H9 (cell line): ENCODE results near the gene CISD3. TPM values are rescaled to one million over a fixed set of nuclear protein-coding genes. Genes with fewer than 3 reads are reported as not detected.

Experiments
- DNase-seq: peaks from one replicate; pipeline ENCODE4 v3.0.0-alpha.2; 2017
- H2AFZ ChIP-seq: one replicate; pipeline ENCODE4 v1.6.1; 2013; ENCODE audit warnings: mild to moderate bottlenecking, low read length, control low read depth, moderate library complexity
- H2AK5ac ChIP-seq: 2 replicates; pipeline ENCODE4 v1.6.1; 2013; ENCODE audit warnings: low read length, control low read depth, mixed read lengths; ENCODE audit not compliant: insufficient read length
- H2BK120ac ChIP-seq: one replicate; pipeline ENCODE4 v1.6.1; 2013; ENCODE audit warnings: low read depth, mild to moderate bottlenecking, low read length, control low read depth, inconsistent platforms; ENCODE audit not compliant: poor library complexity, severe bottlenecking
- H2BK12ac ChIP-seq: 2 replicates; pipeline ENCODE4 v1.6.1; 2013; ENCODE audit warnings: low read length, control low read depth, mixed read lengths, low read depth; ENCODE audit not compliant: insufficient read length
- H2BK15ac ChIP-seq: 2 replicates; pipeline ENCODE4 v1.6.1; 2013; ENCODE audit warnings: low read depth, low read length, control low read depth
- H2BK20ac ChIP-seq: one replicate; pipeline ENCODE4 v1.6.1; 2013; ENCODE audit warnings: low read depth, mild to moderate bottlenecking, low read length, control low read depth, inconsistent platforms; ENCODE audit not compliant: poor library complexity, severe bottlenecking
- H2BK5ac ChIP-seq: 2 replicates; pipeline ENCODE4 v1.6.1; 2013; ENCODE audit warnings: low read length, control low read depth, mixed read lengths; ENCODE audit not compliant: insufficient read length
- H3K14ac ChIP-seq: 2 replicates; pipeline ENCODE4 v1.6.1; 2013; ENCODE audit warnings: low read length, control low read depth; ENCODE audit not compliant: insufficient read depth
- H3K18ac ChIP-seq: 2 replicates; pipeline ENCODE4 v1.6.1; 2013; ENCODE audit warnings: low read depth, mild to moderate bottlenecking, mixed read lengths, low read length, control low read depth; ENCODE audit not compliant: insufficient read length
- H3K23ac ChIP-seq: 2 replicates; pipeline ENCODE4 v1.6.1; 2013; ENCODE audit warnings: low read length, control low read depth, mixed read lengths, low read depth; ENCODE audit not compliant: insufficient read length
- H3K23me2 ChIP-seq: 2 replicates; pipeline ENCODE4 v1.6.1; 2013; ENCODE audit warnings: low read depth, mild to moderate bottlenecking, mixed read lengths, low read length, control low read depth; ENCODE audit not compliant: insufficient read length, poor library complexity, severe bottlenecking
- H3K27ac ChIP-seq: 2 replicates; pipeline ENCODE4 v1.5.1; 2013; ENCODE audit warnings: low read length, control low read depth, mixed read lengths, low read depth; ENCODE audit not compliant: insufficient read length
- H3K27me3 ChIP-seq: 2 replicates; pipeline ENCODE4 v1.6.1; 2013; ENCODE audit warnings: low read length, control low read depth, inconsistent platforms; ENCODE audit not compliant: insufficient read depth
- H3K4ac ChIP-seq: 2 replicates; pipeline ENCODE4 v1.6.1; 2013; ENCODE audit warnings: low read depth, mild to moderate bottlenecking, control low read depth, inconsistent platforms, low read length, moderate library complexity
- H3K4me1 ChIP-seq: 2 replicates; pipeline ENCODE4 v1.6.1; 2013; ENCODE audit warnings: low read length, control low read depth, inconsistent platforms; ENCODE audit not compliant: insufficient read depth
- H3K4me2 ChIP-seq: 2 replicates; pipeline ENCODE4 v1.6.1; 2013; ENCODE audit warnings: low read length, control low read depth, mixed read lengths; ENCODE audit not compliant: insufficient read length, insufficient read depth
- H3K56ac ChIP-seq: 2 replicates; pipeline ENCODE4 v1.6.1; 2013; ENCODE audit warnings: low read depth, mild to moderate bottlenecking, mixed read lengths, low read length, control low read depth; ENCODE audit not compliant: insufficient read length
- H3K79me1 ChIP-seq: 2 replicates; pipeline ENCODE4 v1.6.1; 2013; ENCODE audit warnings: low read depth, mild to moderate bottlenecking, moderate library complexity, low read length, control low read depth, inconsistent platforms; ENCODE audit not compliant: insufficient read depth, poor library complexity, severe bottlenecking
- H3K79me2 ChIP-seq: 2 replicates; pipeline ENCODE4 v1.6.1; 2013; ENCODE audit warnings: low read length, control low read depth, inconsistent platforms; ENCODE audit not compliant: insufficient read depth
- H3K9ac ChIP-seq: 2 replicates; pipeline ENCODE4 v1.6.1; 2013; ENCODE audit warnings: low read length, control low read depth, mixed read lengths; ENCODE audit not compliant: insufficient read length; ENCODE audit errors: extremely low read depth
- H3K9me3 ChIP-seq: one replicate; pipeline ENCODE4 v1.6.1; 2013; ENCODE audit warnings: low read depth, low read length, inconsistent platforms; ENCODE audit not compliant: control insufficient read depth
- H3T11ph ChIP-seq: one replicate; pipeline ENCODE4 v1.6.1; 2013; ENCODE audit warnings: mild to moderate bottlenecking, low read length, control low read depth, inconsistent platforms
- H4K20me1 ChIP-seq: one replicate; pipeline ENCODE4 v1.6.1; 2013; ENCODE audit not compliant: control insufficient read depth, insufficient read length, insufficient read depth
- H4K5ac ChIP-seq: 2 replicates; pipeline ENCODE4 v1.6.1; 2013; ENCODE audit warnings: low read depth, mild to moderate bottlenecking, mixed read lengths, low read length, control low read depth; ENCODE audit not compliant: insufficient read length
- H4K8ac ChIP-seq: replicated peaks from 2 replicates; pipeline ENCODE4 v1.6.1; 2013; ENCODE audit warnings: low read length, control low read depth, mixed read lengths, low read depth; ENCODE audit not compliant: insufficient read length
- H4K91ac ChIP-seq: 2 replicates; pipeline ENCODE4 v1.6.1; 2013; ENCODE audit warnings: low read depth, mild to moderate bottlenecking, moderate library complexity, mixed read lengths, low read length, control low read depth; ENCODE audit not compliant: insufficient read length
- H3K27ac Mint-ChIP-seq, 3 experiments: 2 replicates in 2 of 3; 3 replicates in 1 of 3; pipeline ENCODE4 v1.8.0; 2020 to 2021; ENCODE audit warnings: mixed read lengths in 3 of 3, mild to moderate bottlenecking in 1 of 3, moderate library complexity in 1 of 3
- H3K27me3 Mint-ChIP-seq: 2 replicates; pipeline ENCODE4 v1.8.0; 2021; ENCODE audit warnings: low read depth, mild to moderate bottlenecking, moderate library complexity, mixed read lengths
- H3K36me3 Mint-ChIP-seq, 3 experiments: 2 replicates in 2 of 3; 3 replicates in 1 of 3; pipeline ENCODE4 v1.8.0; 2020 to 2021; ENCODE audit warnings: low read depth in 3 of 3, mixed read lengths in 3 of 3; ENCODE audit not compliant: insufficient read depth in 1 of 3
- H3K4me1 Mint-ChIP-seq, 2 experiments: 2 replicates each; pipeline ENCODE4 v1.8.0; 2020; ENCODE audit warnings: mixed read lengths in 2 of 2
- H3K4me3 Mint-ChIP-seq, 2 experiments: 2 replicates in 1 of 2; 3 replicates in 1 of 2; pipeline ENCODE4 v1.8.0; 2020 to 2021; ENCODE audit warnings: mild to moderate bottlenecking in 2 of 2, mixed read lengths in 2 of 2, moderate library complexity in 1 of 2
- H3K9me3 Mint-ChIP-seq, 2 experiments: 2 replicates in 1 of 2; 3 replicates in 1 of 2; pipeline ENCODE4 v1.8.0; 2020; ENCODE audit warnings: mild to moderate bottlenecking in 2 of 2, mixed read lengths in 2 of 2, moderate library complexity in 1 of 2
- CTCF ChIP-seq: fragments of 200-600 bp; sonication (generic); conservative IDR thresholded peaks from 3 replicates; pipeline ENCODE4 v1.8.0; 2021; ENCODE audit warnings: antibody characterized with exemption, mild to moderate bottlenecking
- WGBS: extraction: QIAGEN DNeasy Blood & Tissue Kit; methylation state at CpG from one replicate; pipeline ENCODE4 v1.1.7; 2013; ENCODE audit warnings: missing lambda C conversion rate, low lambda C conversion rate, mixed read lengths; ENCODE audit not compliant: insufficient read length; ENCODE audit errors: extremely low coverage; 5-methylcytosine and 5-hydroxymethylcytosine counted together
- total RNA-seq: library from RNA; stranded (reverse); gene quantifications from 2 replicates; pipeline ENCODE4 v1.2.1, GENCODE V29; 2021

Gene CISD3
- total RNA-seq, 1 experiment from 2014 or later, result 10.7 TPM

GRCh38 chr17:38685491-38685890 lies 44.6 kb upstream of the CISD3 start:
- Histone ChIP-seq H4K5ac (no peak overlapping the region), H3K27ac (no peak overlapping the region), H3K14ac (no peak overlapping the region), H3K9me3 (no peaks in the 10 kb centered on the region), H2BK12ac (no peak overlapping the region), H2BK20ac (no peak overlapping the region), H3K79me1 (no peaks in the 10 kb centered on the region), H2AK5ac (no peak overlapping the region), H3T11ph (no peak overlapping the region), H4K8ac (no peak overlapping the region), H3K4me2 (no peak overlapping the region), H3K18ac (no peak overlapping the region), H2AFZ (no peak overlapping the region), H3K4me1 (peaks cover 3% of the 10 kb centered on the region; the same call in 1 of the 2 replicates), H4K20me1 (no peaks in the 10 kb centered on the region), H2BK120ac (no peak overlapping the region), H3K56ac (no peak overlapping the region), H4K91ac (no peak overlapping the region), H3K23ac (no peak overlapping the region), H3K9ac (no peak overlapping the region), H2BK5ac (no peak overlapping the region), H3K27me3 (no peaks in the 10 kb centered on the region; the same call in 1 of the 2 replicates), H2BK15ac (no peak overlapping the region), H3K23me2 (no peaks in the 10 kb centered on the region), H3K4ac (no peak overlapping the region), H3K79me2 (no peaks in the 10 kb centered on the region)
- TF ChIP-seq CTCF, result no peak
- Mint-ChIP-seq H3K4me1 (peaks cover 3 to 8% of the 10 kb centered on the region in 2 experiments), H3K36me3 (no peaks in the 10 kb centered on the region), H3K4me3 (no peak overlapping the region), H3K27me3 (peaks cover 65% of the 10 kb centered on the region), H3K27ac (no peak overlapping the region; a peak in 1 of 7 replicates), H3K9me3 (no peaks in the 10 kb centered on the region; a peak in 1 of 5 replicates)
- peak; percentile 28 for DNase-seq
- no CpG with 5 or more reads among the region's 12 CpGs for WGBS
